Erythroblast (primary cell): ENCODE data around the gene SCLY.

Source experiments
- GATA1 ChIP-seq: IDR thresholded peaks from 2 replicates; pipeline ENCODE4 v1.6.1; 2011; ENCODE audit warnings: low read depth, mild to moderate bottlenecking, control low read depth, low read length, moderate library complexity
- POLR2A ChIP-seq: IDR thresholded peaks from 2 replicates; pipeline ENCODE4 v1.6.1; 2011; ENCODE audit warnings: mild to moderate bottlenecking, low read length

DNA sequence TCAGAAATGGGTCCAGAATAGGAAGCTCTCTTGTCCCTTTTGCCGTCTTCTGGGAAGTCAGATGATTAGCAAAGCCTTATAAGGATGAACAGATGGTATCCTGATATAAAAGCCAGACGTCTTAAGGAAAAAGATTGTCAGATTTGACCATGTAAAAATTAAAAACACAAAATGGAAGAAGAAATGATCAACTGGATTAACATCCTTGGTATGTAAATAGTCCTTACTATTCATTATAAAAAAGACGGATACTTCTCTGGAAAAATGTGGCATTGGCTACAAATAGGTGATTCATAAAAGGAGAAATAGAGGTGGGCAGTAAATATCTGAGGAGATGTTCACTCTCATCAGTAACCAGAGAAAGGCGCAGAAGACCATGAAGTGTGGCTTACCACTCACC, 33.7 kb upstream of the SCLY start:
- no peak for TF ChIP-seq POLR2A
- TF ChIP-seq GATA1: no peak
